NCI-H526 treated with DMSO at 0.1 percent for 48 hours (cell line): ENCODE measurements around the gene BMP4.

Experiments used
- DNase-seq: peaks from one replicate; lab custom pipeline; 2025; lab: John Stamatoyannopoulos, UW

Gene BMP4

DNA sequence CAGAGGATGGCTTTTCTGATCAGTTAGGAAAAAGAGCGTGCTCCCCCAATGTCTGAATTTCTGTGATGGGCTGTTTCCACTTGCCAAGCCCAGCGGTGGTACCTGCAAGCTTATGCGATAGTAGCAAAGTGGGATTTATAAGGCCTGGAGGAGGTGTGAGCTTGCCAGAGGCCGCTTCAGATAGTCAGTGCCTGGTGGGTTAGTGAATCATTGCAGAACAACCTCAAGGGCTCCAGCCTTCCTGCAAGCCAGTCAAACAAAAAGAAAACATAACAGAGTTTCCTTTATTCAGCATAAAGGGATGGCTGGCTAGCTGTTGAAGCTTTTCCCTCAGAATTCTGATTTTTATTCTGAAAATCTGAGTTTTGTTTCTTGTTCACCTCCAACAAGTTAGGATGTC, 7.6 kb upstream of the BMP4 start:
- no peak for DNase-seq

DNA sequence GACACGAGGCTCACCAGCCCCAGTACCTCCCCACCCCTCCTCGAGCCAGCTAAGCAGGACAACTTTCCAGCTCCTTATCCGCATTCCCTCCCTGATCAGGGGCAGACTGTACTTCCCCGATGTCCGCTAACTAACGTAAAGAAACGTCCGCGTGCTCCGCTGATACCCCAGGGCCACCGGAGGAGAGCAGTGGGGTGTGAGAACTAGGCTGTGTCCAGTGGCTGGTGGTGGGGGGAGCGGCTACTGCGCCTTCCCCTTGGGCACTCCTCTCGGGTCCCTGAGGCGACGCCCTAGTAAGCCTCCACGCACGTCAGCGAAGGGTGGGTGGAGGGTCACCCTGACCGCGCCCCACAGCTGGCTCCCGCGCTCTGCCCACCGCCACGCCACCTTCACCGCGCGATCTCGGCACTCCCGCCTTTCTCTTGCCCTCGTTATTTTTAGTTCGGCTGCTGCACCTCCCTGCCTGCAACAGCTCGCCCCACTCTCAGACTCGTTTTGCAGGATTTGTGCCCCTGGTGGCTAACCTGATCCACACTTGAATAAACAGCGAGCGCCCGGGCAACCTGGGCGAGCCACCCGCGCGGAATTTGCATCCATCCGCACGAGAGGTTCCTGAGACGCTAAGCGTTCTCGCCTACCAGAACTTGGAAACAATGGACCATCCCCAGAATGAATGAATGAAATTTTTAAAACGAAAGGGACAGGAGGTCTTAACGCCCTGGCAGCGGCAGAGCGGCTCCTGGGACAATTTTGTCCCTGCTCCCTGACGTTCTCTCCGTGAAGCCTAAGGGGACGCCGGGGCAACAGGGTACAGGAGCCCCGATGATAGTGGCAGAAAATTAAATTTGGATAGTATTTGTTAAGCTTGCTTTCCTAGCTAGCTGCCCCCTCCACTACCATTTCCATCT, 6.9 kb upstream of the BMP4 start:
- DNase-seq, result peak; percentile 52

DNA sequence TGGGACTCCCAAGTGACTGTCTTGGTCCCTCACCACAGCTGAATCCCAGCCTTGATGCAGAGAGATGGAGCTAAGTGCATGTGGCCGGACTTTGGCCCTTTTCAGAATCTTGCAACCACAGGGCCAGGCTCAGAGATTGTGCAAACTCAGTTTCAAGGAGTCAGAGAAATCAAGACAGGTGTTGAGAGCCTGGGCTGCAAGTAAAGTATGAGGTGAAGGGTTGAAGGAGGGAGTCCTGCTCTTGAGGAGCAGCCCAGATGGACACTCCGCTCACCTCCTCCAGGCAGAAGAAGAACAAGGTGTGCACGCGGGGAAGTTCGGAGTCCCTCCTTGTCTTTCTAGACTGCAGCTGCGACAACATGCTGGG, 6.3 kb upstream of the BMP4 start:
- no peak for DNase-seq

DNA sequence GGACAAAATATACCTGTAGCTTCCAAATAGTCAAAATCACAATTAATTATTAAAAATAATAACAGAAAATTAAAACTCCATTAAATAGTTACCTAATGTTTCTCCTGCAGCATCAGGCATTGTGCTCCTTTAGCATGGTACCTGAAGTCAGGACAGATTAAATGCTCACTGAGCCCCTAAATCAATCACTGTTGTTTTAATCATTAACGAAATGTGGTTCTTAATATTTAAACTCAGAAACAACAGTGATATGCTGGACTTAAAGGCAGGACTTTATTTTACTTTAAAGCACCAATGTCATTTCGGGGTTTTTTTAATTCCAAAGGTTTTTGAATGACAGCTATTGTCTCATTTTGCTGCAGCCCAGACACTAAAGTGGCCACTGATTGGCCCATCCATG, 2.0 kb upstream of the BMP4 start:
- DNase-seq, result no peak

DNA sequence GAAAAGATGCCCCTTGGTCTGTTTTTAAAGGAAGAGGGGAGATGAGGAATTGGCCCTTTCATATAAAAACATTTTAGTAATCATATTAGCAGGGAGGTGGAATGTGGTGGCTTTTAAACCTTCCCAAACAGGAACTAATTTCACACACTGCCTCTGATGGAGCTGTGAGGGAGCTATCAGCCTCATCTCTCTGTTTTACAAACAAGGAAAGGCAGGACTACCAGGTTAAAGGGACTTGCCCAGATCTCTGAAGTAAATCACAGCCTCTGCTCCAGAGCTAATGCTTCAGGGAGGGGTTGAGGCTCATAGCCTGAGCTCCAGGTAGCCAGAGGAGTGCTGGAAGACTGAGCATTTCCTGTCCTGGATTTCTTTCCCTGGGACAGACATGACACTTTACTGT, 1.1 kb upstream of the BMP4 start:
- DNase-seq, result no peak

DNA sequence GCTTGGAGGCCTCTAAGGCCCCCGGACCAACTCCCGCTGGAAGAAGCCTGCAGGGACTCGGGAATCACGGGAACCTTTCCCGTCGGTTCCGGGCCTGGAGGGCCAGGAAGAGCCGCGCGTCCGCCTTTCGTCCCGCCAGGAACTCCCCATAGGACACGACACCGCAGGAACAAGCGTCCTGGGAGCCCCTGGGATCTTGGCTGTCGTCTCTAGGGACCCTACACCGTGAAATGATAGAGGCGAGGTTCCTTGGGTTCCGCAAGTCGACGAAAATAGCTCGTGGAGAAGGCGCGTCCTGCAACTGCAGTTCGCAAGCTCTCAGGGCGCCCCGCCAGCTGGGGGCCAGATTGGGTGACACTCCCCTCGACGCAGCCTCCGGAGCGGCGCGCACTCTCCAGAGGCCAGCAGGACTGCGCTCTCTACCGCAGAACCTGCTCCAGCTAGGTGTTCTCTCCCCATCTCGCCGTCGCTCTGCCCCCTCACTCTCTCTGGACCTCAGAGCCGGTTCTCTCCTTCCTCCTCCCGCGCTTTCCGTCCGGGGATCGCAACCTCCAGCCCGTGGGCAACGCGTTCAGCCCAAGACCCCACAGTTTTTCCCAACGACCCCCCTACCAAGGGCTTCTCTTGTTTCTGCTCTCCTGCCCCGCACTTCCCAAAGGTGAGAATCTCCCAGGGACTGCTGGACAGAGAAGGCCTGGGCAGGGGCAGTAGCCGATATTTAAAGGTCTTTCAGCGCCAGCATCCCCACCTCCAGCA, 776 bp downstream of the BMP4 start:
- DNase-seq, result no peak

DNA sequence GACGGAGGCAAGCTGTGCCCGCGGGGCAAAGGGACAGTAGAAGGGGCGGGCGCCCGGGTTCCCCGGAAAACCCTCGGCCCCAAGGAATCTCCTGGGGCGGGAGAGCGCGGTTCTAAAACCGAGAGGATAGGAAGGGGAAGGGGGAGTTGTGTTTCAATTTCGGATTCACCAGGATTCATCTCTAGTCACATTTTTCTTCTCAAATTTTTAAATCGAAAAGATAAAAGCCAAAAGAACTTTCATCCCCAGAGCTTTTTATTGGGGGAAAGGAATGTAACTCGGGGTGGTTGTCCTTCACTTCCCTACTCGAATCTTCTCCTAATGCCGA, 1.4 kb downstream of the BMP4 start:
- no peak for DNase-seq

DNA sequence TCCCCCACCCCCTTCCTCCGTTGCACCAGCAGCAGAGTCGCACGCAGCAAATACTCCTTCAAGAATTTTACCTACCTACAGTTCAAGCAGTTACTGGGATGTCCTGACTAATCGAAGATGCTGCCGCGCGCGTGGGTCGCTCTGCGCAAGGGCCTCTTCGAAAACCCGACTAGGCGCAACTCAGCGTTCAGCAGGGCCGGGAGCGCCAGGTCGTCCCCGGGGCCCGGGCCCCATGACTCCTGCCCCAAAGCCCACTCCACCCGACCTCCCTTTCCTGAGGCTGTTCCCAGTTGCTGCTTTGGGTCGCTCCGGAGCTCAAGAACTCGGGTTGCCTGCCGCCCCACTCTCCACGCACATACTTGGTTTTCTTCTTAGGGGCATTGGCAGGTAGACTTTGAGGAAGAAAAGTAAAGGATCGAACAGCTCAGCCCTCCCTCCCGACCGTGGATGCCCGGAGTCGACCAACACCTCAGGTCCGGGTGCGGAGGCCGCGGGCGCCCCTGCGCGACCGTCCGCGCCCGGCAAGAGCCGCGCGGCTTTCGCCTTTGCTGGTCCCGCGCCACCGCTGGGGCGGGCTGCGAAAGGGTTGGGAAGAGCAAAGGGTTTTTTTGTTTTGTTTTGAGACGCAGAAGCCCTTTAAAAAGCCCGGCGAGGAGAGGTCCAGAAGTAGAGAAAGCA, 1.9 kb downstream of the BMP4 start:
- no peak for DNase-seq

DNA sequence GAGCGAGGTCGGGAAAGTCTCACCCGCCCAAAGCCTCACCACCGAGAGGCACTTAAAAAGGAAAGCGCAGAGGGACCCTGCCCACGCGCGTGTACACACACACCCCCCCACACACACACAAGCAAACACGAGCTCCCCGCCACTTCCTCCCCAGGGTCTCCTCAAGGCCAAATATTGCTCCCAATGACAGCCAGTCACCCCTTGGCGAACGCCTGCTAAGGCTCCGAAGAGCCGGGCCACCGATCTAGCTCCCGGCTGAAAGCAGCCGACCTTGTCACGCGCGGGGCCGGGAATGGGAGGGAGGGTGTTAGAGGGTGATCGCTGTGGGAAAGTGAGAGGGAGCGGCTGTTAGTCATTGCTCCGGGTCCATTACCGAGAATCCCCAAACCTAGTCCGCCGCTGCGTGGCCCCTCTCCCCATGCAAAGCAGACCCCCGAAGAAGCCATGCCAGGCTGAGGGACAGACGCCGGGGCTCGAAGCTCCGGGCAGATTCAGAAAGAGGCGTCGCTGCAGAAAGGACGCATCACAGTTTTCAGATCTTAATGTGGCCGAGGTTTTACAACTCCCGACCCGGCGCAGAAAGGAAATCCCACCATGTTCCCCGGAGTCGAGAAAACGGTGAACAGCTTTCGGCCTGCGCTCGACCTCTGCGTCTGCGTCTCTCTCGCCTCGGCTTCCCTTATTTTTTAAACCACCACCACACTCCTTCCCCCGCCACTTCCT, 2.6 kb downstream of the BMP4 start:
- DNase-seq, result no peak

DNA sequence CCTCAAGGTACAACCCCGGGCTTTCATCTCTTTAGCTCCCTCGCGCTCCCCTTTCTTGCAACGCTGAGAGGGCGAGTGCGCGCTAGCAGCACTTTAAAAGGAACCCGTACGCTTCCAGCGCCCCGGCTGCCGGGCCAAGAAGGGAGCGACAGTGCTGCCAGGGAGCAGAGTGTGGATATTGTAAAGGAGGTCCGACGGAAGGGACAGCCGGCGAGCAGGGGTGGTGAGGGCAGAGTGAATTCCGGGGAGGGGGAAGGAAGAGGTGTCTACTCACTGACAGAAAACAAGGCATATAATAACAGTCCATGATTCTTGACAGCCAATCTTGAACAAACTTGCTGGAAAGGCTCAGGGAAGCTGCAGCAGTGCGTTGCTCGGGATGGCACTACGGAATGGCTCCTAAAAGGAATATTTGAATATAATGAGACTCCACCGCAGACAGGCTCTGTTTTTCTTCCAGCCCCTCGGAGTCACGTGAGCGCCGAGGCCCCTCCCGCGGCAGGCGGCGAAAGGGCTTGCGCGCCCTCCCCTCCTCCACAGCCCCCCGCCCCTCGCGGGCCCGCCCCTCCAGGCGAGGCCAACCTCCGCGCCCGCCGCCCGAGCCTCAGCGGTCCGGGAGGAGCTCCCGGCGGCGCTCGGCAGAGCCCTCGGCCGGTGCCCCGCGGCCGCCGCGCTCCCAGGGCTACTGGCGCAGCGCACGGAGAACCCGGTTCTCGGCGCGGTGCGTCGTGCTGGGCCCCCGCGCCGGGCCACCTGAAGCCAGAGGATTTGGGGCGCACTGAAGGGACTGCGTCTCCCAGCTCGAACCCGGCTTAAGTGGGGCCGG, 3.4 kb downstream of the BMP4 start:
- peak; percentile 59 for DNase-seq

DNA sequence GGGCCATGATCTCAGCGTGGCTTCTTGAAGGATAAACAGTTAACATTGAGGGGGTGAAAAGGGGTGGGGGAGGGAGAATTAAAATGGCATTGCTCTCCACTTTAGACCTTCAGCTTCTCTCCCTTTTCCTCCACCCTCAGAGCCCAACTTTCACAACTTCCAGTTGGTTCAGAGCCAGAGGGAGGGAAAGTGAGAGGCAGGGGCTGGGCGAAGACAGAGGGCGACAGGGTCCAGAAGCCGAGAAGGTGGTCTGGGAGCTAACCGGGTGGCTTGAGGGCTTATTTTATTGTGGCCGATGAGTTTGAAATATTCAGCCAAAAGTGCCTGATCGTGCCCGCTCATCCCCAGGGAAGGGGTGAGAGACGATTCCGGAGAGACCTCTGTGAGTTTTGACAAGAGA, 4.1 kb downstream of the BMP4 start:
- no peak for DNase-seq

DNA sequence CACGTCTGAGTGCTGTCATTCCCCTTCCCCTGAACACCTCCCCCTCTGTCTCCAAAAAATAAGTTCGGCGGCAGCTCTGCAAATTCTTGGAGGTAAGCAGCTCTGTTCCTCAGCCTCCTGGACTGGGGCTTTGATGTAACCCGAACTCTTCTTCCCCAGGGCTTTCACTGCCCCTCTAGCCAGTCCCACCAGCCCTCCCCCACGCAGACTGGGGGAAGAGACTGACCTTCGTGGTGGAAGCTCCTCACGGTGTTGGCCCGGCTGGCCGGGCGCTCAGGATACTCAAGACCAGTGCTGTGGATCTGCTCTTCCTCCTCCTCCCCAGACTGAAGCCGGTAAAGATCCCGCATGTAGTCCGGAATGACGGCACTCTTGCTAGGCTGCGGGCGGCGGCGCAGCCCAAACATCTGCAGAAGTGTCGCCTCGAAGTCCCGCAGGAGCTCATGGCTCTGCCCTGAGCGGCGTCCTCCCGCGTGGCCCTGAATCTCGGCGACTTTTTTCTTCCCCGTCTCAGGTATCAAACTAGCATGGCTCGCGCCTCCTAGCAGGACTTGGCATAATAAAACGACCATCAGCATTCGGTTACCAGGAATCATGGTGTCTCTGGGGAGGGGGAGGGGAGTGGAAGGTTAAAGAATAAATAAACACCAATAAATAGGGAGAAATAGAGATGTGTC, 4.9 kb downstream of the BMP4 start:
- DNase-seq, result no peak

DNA sequence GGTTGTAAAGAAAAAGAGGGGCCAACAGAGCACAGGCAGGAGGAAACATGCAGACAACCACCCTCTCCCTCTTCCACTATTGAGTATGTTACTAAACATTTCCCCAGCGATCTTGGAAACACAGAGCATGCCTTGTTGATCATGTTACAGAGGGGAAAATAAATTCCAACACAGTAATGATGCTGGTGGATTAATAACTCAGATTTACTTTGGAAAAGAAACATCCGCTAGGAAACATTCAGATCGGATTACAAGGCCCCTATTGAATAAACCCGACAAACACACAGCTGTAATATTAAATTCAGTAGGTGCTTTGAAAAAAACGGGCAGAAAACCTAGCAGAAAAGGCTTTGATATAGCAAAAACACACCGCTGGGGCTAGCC, 5.4 kb downstream of the BMP4 start:
- DNase-seq, result no peak

DNA sequence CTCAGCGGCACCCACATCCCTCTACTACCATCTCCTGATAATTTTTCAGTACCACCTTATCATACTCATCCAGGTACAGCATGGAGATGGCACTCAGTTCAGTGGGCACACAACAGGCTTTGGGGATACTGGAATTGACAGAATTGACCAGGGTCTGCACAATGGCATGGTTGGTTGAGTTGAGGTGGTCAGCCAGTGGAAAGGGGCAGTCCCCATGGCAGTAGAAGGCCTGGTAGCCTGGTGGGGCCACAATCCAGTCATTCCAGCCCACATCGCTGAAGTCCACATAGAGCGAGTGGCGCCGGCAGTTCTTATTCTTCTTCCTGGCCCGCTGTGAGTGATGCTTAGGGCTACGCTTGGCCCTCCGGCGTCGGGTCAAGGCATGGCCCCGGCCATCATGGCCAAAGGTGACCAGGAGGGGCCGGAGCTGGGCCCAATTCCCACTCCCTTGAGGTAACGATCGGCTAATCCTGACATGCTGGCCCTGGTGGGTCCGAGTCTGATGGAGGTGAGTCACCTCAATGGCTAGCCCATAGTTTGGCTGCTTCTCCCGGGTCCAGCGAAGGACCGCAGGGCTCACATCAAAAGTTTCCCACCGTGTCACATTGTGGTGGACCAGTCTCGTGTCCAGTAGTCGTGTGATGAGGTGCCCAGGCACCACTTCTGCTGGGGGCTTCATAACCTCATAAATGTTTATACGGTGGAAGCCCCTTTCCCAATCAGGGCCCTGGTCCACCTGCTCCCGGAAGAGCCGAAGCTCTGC, 6.4 kb downstream of the BMP4 start:
- no peak for DNase-seq

DNA sequence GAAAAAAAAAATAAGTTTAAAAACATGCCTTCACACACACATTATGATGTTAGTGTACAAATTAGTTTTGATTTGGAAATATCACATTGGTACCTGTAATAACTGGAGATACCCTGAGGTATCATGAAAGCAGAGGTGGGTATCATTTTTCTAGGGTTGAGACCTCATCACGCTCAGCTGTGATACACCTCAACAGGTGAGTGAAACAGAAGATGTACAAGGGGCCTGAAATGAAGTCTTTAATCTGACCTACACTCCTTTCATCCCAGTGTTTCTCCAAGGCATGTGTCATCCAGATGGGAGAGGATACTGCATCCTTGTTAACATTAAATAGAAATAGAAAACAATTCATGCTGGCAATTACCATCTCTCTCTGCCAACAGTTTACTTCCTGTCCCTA, 7.4 kb downstream of the BMP4 start:
- no peak for DNase-seq

DNA sequence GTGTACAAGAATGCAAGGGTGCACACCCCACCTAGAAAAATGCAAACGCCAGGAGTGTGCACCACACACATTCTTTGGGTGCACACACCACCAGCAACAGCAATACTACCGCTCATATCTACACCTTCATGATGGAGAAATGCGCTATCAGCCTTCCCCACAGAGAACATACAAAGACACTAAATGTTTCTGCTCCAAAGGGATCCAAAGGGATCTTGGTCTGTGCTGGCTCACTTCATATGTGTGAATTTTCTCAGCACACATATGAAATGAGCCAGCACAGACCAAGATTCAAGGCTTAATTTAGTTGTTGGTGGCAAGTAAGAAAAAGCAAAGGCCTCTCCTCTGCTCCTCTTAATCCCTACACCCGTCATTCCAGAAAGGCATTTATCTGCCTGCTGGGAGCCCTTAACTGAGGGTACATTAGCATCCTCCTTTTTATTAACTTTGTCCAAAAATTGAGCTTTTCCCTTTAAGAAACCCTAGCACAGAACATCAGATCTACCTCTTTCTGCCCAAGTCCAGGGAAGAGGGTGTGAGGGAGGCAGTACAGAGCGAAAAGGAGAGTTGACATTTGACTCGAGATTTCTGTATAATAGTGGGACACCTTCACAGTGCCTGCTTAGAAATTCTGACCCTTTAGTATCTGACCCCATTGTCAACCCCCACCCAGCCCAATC, 8.3 kb downstream of the BMP4 start:
- no peak for DNase-seq

DNA sequence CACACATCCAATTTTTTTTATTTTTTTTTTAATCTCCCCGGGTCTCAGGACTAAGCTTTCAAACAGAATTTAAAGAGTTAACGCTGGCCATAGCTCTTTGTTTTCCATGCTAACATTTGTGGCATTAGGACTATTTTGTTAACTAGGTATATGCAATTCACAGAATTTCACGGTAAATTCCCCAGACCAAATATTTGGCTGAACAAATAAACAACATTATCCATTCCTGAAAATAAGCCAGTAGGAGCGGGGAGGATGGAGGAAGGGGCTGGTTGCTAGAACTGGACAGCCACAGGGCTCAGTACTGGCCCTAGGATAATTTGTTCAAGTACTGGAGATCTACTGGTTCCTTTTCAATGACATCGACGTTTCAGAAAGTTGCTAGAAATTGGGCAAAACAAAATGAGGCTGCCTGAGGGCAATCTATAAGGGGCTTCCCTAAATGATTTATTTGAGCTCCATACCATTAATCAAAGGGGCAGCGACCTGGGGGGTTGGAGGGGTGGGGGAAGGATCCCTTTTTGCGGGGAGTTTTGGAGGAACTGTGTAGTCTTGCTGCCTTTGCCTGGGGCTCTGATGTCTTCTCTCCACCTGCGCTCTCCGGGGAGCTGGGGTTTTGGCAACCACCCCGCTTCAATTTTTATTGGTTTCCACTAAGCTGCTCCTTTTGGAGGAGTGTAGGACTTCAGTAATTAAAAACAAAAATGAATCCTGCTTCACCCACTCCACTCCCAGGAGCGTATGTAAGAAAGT, 9.0 kb downstream of the BMP4 start:
- no peak for DNase-seq

DNA sequence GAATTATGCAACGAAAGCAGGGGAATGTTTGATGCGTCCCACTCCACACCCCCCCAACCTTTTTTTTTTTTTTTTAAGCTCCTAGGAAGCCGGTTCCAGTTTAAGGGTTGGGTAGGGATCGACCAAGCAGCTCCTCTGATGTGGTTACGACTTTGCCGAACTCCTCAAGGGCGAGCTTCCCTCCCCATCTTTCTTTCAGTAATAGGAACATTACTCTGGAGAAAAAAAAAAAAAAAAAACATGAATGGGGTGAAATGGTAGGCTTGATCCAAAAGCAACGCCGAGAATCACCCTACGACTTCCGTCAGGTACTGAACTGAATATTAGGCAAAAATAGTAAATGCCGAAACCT, 9.6 kb downstream of the BMP4 start:
- no peak for DNase-seq
